Stimulated activated CD8-positive, alpha-beta memory T cell treated with anti-CD3 and anti-CD28 coated beads, Interleukin-7, amount 100 ng/mL, for 1 hour (primary cell): ENCODE data around the gene VMP1.
A peak's percentile ranks its signal among the peaks of the same experiment; 100 is the strongest.
"Not testable (repeated sequence)": the region's sequence is repeated elsewhere in the genome, so short reads cannot be mapped to it uniquely, and the experiment has no call there.

Experiments used
- DNase-seq, 2 donors: peaks; one replicate each; pipeline ENCODE4 v3.0.0-alpha.2; 2020; ENCODE audit warnings: low read depth in 2 of 2

VMP1 gene

DNA sequence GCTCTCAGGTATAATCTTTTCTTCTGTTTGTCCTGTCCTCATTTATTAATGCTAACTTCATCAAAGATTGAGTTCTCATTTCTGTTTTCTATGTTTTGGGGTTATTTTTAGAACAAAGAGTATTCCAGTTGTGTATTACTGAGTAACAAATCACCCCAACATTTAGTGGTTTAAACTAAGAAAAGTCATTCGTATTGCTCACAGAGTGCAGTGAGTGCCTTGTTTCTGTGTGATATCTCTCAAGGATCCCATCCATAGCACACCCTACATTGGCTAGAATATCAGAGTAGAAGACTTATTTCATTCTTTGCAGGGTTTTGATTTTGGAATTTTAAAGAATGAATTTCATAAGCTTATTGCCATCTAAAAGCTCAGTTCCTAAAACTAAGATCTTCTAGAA is 72.1 kb downstream of the VMP1 start:
- no peak for DNase-seq

DNA sequence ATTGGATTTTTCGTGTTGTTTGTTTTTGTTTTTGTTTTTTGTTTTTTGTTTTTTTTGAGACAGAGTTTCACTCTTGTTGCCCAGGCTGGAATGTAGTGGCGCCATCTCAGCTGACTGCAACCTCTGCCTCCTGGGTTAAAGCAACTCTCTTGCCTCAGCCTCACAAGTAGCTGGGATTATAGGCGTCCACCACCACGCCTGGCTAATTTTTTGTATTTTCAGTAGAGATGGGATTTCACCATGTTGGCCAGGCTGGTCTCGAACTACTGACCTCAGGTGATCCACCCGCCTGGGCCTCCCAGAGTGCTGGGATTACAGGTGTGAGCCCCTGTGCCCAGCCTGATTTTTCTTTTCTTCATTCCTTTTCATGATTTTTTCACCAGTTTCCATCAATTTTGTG is 73.1 kb downstream of the VMP1 start:
- DNase-seq: not testable (repeated sequence)

DNA sequence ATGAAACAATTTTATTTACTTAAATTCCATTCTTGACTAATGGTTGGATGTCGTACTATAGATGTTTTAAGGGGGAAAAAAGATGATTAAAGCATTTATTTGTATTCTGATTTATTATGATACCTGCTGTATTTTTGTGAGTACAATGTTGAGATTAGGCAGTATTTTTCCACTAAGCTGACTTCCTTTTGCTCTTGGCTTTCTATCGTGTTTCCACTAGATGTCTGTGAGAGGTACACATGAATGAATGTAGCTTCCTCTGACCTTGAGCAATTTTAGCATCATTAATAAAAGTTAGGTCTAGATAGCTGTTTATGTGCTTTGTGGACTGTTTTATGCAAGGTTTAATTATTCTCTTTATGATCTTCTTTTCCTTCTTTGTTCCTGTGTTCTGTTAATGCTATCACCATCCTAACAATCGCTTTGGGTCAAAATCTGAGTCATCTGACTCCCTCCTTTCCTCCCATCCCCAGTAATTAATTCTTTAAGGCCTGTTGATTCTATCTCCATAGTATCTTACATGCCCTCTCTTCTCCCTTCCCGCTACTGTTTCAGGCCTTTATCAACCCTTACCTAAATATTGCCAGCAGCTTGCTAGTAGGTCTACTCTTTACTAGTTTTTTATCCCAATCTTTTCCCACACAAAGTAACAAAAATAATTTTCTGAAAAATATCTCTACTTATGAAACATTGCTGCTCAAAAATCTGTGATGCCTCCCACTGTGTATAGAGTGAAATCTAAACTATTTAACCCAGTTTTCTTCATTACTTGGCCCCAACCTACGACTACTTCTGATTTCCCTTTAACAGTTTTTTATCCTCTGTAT is 76.0 kb downstream of the VMP1 start:
- no peak for DNase-seq

GRCh38 chr17:59785091-59785799 is 77.8 kb downstream of the VMP1 start:
- DNase-seq: no peak

GRCh38 chr17:59786213-59786535 is 78.7 kb downstream of the VMP1 start:
- no peak for DNase-seq

DNA sequence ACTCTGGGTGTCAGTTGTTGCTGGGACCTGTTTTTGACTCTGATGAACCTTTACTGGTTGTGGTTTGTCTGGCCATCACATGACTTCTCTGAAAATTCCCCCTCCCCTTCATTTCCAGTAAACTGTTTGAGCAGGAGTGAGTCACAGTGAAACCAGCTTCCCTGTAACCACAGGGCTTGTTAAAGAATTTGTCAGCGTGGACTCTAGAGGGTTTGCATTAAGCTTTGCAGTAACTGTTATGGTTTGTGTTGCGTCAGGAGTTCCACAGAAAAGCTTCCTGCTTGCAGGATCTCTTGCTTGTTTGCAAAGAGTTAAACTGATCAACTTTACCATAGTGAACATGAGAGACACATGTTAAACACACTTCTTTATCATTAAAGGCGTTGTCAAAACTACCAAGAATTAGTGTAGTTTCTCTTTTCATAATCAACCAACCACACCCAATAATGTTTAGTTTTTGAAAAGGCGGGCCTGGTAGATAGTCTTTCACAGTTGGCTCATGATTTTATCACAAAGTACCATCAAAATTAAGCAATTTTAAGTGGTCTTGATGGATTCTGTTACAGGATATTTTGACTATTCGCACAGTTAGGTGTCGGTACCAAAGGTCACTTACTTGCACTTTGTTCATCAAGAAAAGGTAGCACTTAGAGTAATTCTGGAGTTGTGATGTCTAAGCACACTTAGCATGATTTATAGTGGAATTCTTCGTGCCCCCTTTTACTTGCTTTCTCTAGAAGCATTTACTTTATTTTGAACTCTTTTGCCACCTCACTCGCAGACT is 79.3 kb downstream of the VMP1 start:
- peak; percentile 34 to 43 for DNase-seq

GRCh38 chr17:59789849-59790248 is 82.4 kb downstream of the VMP1 start:
- DNase-seq: not testable (repeated sequence)

DNA sequence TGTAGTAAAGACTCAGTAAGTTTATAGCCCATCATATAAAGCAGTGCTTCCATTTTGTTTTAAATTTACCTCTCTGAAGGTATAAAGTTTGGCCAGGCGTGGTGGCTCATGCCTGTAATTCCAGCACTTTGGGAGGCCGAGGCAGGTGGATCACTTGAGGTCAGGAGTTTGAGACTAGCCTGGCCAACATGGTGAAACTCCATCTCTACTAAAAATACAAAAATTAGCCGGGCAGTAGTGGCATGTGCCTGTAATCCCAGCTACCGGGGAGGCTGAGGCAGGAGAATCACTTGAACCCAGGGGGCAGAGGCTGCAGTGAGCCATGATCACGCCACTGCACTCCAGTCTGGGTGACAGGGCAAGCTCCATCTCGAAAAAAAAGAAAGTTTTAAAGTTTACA is 83.0 kb downstream of the VMP1 start:
- not testable (repeated sequence) for DNase-seq

GRCh38 chr17:59790910-59791309 is 83.5 kb downstream of the VMP1 start:
- no peak for DNase-seq

GRCh38 chr17:59791603-59792457 is 84.4 kb downstream of the VMP1 start:
- no peak for DNase-seq

DNA sequence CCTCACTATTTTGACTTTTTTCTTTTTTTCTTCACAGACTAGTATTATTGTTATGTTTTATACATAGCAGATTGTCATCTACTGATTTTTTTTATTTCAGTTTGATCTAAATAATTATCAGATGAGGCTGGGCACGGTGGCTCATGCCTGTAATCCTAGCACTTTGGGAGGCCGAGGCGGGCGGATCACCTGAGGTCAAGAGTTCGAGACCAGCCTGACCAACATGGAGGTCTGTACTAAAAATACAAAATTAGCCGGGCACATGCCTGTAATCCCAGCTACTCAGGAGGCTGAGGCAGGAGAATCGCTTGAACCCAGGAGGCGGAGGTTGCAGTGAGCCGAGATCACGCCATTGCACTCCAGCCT is 85.0 kb downstream of the VMP1 start:
- not testable (repeated sequence) for DNase-seq

GRCh38 chr17:59793205-59793604 is 85.8 kb downstream of the VMP1 start:
- DNase-seq: no peak

GRCh38 chr17:59796138-59796537 is 88.7 kb downstream of the VMP1 start:
- DNase-seq: no peak

GRCh38 chr17:59796785-59797205 is 89.3 kb downstream of the VMP1 start:
- no peak for DNase-seq

DNA sequence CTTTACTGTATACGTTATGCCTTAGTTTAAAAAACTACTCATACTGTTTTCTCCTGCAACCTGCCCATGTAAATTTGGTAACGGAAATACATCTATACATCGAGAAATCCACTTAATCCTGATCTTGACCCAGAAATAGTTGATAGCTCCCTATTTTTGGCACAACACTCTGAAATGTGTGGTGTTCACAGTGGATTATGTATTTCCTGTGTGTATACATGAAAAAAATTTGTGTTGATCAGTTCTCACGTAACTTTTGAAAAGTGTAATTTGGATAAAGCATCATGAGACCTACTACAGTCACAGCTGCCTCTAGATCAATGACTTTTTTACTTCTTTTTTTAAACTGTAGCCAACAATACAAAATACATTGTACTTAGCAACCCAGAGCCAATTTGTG is 90.7 kb downstream of the VMP1 start:
- no peak for DNase-seq

DNA sequence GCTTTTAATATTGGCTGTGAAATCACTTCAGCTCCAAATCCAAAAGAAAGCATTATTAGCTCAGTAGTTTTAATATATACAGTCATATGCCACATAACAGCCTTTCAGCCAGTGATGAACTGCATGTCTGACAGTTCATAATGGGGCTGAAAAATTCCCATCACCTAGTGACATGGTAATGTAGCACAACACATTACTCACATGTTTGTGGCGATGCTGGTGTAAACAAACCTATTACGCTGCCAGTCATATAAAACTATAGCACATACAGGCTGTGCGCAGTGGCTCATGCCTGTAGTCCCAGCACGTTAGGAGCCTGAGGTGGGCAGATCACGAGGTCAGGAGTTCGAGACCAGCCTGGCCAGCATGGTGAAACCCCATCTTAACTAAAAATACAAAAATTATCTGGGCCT is 93.1 kb downstream of the VMP1 start:
- DNase-seq: no peak

GRCh38 chr17:59802160-59802559 is 94.7 kb downstream of the VMP1 start:
- DNase-seq: no peak

DNA sequence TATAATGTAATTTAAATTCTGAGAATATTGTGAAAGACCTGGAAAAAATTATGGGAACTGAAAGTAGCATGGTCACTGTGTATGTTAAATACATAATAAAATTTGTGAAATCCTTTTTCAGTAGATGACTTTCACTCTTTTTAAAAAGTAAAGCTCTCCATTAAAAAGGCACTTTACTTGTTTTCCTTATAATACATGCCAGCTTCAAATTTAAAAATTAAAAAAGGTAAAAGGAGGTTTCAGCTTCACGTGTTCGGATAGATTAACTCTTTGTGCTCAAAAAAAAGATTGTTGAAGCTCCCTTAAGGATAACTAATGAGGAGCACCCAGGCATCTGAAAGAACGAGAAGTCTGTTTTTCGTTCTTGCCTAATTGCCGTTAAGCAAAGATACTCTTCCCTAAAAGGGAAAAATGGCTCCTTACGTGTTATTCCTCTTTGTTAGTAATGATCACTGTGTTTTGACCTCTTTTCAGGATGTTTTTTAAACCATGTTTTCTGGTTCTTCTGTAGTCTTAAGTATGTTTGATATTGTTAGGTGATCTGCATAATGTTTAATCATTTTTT is 97.5 kb downstream of the VMP1 start:
- no peak for DNase-seq

DNA sequence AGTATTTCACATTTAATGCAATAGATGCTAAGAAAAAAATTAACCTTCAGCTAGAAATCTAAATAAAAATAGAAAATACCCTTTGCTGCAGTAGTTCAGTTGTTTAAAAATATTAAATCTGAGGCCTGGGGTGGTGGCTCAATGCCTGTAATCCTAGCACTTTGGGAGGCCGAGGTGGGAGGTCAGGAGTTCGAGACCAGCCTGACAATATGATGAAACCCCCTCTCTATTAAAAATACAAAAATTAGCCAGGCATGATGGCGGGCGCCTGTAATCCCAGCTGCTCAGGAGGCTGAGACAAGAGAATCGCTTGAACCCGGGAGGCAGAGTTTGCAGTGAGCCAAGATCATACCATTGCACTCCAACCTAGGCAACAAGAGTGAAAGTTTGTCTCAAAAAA is 98.9 kb downstream of the VMP1 start:
- DNase-seq: not testable (repeated sequence)

DNA sequence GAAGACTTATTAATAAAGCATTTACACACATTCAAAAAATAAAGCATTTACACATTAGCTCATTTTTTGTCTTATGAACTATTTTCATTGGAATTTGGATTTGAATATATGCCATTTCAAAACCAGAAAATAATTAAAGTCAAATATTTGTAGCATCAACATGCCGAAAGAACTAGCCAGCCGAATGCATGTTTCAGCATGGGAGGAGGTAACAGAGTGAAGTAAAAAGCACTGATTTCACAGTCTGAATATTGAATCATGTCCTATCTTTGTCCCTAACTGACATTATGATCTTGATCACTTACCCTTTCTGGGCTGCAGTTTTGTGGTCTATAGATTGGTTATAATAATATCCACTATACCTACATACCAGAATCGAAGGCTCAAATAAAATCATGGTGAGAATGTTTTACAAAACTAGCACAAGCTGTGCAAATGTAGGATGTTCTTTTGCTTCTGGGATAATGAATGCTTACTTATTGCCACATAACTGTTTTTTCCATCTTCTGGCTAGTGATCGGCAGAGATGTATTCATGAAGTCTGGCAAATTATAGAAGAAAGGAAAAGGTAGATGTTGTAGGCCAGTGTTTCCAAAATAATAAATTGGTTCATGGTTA is 100.5 kb downstream of the VMP1 start:
- DNase-seq: no peak

DNA sequence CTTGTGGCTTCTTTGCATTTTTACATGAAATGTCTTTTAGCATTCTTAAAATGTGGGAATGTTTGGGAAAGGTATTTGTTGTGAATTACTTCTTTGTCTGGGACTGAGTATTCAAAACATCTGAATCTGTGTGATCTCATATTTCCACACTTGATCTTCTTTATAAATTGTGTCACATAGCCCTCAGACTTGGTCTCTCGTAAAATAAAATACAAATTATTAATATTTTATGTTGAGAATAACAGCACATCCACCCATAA is 103.4 kb downstream of the VMP1 start:
- DNase-seq: no peak
